Stimulated activated CD8-positive, alpha-beta memory T cell treated with anti-CD3 and anti-CD28 coated beads, Interleukin-7, amount 100 ng/mL, for 24 hours (primary cell): ENCODE data around the gene KRTAP5-4.
"Not testable (repeated sequence)": the region's sequence is repeated elsewhere in the genome, so short reads cannot be mapped to it uniquely, and the experiment has no call there.

ENCODE experiments used
- DNase-seq: peaks from one replicate; pipeline ENCODE4 v3.0.0-alpha.2; 2020; ENCODE audit warnings: low read depth

The KRTAP5-4 gene

GRCh38 chr11:1600626-1601025 lies 21.3 kb downstream of the KRTAP5-4 start:
- DNase-seq, result no peak

DNA sequence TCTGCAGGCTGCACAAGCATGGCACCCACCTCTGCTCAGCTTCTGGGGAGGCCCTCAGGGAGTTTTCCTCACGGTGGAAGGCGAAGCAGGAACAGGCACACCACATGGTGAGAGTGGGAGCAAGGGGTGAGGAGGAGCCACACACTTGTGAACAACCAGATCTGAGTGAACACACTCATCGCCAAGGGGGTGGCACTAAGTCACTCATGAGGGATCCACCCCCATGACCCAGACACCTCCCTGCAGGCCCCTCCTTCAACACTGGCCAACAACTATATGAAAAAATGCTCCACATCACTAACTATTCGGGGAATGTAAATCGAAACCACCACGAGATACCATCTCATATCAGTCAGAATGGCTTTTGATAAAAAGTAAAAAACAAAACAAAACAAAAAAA lies 23.1 kb downstream of the KRTAP5-4 start:
- no peak for DNase-seq

DNA sequence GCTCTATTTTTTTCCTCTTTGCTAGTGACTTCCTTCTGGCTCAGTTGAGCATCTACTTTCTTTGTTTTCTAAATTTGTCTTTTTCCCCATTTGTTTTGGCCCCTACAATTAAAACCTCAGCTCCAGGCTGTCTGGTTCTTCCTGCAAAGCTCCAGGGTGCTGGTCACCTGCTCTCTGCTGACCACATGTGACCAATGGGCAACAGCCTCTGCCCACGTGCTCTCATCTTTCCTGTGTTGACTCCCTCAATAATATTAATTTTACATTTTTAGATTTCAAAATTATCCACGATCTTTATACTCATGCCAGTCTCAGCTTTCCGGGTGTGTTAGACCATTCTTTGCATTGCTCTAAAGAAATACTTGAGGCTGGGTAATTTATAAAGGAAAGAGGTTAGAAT lies 23.5 kb downstream of the KRTAP5-4 start:
- DNase-seq, result not testable (repeated sequence)

DNA sequence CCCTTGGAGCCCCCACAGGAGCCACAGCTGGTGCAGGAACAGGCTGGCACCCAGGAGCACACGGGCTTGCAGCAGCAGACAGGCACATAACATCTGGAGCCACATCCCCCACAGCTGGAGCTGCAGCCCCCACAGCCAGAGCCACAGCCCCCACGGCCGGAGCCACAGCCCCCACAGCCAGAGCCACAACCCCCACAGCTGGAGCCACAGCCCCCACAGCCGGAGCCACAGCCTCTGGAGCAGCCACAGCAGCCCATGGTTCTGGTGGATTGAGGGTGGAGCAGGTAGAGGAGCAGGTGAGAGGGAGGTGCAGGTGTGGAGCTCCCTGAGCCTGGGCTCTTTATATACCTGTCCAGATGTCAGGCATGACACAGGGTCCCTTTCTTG lies 24.0 kb downstream of the KRTAP5-4 start, which contains the start of gene KRTAP5-2:
TSS of gene KRTAP5-2 (minus strand) at position 301 of the 387 bp plus-strand sequence. CDS start at position 257, 44 bp downstream.
- DNase-seq, result no peak

GRCh38 chr11:1597331-1597993 lies 24.5 kb downstream of the KRTAP5-4 start:
- no peak for DNase-seq

- DNase-seq, result not testable (repeated sequence)
These were observed 25.3 kb downstream of the KRTAP5-4 start for GRCh38 chr11:1596576-1597121.

DNA sequence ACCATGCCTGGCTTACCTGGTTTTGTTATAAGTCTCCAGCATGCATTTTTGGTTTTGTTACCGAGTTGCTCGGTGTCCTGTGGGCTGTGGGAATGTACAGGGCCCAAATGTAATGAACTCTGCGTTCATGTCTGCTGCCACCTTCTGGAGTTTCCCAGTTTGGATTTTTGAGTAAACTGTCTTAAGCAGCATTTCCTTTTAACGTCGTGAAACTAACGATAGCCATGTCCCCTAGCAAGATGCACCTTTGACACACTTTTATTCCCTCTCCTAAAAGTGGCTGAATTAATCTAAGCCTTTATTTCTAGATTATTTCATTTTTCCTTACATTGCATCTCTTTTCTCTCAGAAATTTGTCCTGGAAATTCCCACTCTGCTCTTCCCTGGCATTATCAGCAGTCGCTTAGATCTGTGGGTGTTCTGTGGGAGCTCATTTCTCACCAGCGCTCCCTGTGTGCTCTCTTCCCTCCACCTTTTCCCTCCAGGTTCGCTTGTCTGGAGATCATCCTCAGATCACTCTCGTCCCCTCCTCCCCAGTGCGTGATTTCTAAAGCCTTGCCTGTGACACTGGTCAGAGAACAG lies 25.9 kb downstream of the KRTAP5-4 start:
- DNase-seq, result not testable (repeated sequence)

GRCh38 chr11:1592628-1593027 lies 29.3 kb downstream of the KRTAP5-4 start:
- DNase-seq, result no peak

GRCh38 chr11:1589996-1590395 lies 31.9 kb downstream of the KRTAP5-4 start:
- no peak for DNase-seq

- DNase-seq, result not testable (repeated sequence)
These were observed 32.6 kb downstream of the KRTAP5-4 start for GRCh38 chr11:1589191-1589963.

GRCh38 chr11:1586699-1587098 lies 35.2 kb downstream of the KRTAP5-4 start:
- DNase-seq, result no peak

GRCh38 chr11:1584661-1585370 lies 37.1 kb downstream of the KRTAP5-4 start, which contains the start of gene KRTAP5-1:
KRTAP5-1 (minus strand) TSS chr11:1585283; CDS start chr11:1585249, 34 bp downstream.
- not testable (repeated sequence) for DNase-seq

GRCh38 chr11:1582909-1583308 lies 39.0 kb downstream of the KRTAP5-4 start:
- not testable (repeated sequence) for DNase-seq

DNA sequence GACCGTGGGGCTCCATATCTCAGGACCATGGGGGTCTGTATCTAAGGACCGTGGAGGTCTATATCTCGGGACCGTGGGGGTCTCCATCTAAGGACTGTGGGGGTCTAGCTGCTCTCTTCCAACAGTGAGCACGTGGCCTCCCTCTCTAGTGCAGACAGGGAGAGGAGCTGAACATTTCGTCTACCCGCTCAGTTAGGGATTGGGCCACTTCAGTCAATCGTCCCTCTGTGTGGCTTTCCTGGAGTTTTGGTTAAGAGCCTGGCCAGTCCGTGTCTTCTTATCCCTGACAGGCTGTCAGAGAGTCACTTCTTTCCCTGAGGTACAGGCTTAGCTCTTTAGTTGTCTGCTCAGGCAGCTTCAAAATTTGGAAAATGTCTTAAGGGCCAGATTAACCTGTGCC lies 40.0 kb downstream of the KRTAP5-4 start:
- no peak for DNase-seq

DNA sequence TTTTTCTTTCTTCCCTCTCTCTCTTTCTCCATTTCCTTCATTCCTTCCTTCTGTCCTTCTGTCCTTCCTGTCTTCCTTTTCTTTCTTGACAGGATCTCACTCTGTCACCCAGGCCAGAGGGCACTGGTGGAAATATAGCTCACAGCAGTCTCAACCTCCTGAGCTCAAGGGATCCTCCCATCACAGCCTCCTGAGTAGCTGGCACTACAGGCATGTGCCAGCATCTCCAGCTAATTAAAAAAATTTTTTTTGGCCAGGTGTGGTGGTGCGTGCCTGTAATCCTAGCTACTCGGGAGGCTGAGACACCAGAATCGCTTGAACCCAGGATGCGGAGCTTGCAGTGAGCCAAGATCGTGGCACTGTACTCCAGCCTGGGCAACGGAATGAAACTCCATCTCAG lies 45.1 kb downstream of the KRTAP5-4 start:
- DNase-seq, result no peak

- DNase-seq, result not testable (repeated sequence)
These were observed 46.2 kb downstream of the KRTAP5-4 start for GRCh38 chr11:1575756-1576155.

DNA sequence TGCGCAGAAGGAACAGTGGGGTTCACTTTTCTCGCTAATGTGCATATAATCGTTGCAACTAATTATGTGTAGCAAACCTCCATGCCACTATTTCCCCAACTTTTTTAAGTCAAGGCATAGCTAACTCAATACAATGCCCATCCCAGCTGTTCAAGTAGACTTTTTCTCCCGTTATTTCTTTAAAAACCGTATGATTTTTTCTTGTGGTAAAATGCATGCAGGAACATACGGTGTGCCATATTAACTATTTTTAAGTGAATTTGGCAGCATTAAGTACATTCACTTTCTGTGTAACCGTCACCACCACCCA lies 47.0 kb downstream of the KRTAP5-4 start:
- DNase-seq, result no peak

- DNase-seq, result peak; percentile 35
These were observed 47.6 kb downstream of the KRTAP5-4 start for GRCh38 chr11:1574238-1574932.

DNA sequence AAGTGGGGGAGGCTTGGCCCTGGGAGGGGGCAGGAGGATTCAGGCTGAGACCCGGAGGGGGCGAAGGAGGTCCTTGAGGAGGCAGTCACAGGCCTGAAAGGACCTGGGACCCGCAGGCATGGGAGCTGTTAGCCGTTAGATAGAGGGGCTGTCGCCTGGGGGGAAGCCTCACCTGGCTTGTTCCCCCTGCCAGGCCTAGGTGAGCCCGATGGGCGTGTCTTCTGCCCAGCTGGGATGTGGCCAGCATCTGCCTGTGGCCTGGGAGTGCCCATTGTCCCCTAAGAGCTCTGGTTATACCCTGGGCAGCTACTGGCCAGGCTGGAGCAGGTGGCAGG lies 48.1 kb downstream of the KRTAP5-4 start:
- DNase-seq, result no peak

- DNase-seq, result no peak
These were observed 48.6 kb downstream of the KRTAP5-4 start for GRCh38 chr11:1573077-1573902.
